ENCODE measurements around the gene MCMBP.

DNA sequence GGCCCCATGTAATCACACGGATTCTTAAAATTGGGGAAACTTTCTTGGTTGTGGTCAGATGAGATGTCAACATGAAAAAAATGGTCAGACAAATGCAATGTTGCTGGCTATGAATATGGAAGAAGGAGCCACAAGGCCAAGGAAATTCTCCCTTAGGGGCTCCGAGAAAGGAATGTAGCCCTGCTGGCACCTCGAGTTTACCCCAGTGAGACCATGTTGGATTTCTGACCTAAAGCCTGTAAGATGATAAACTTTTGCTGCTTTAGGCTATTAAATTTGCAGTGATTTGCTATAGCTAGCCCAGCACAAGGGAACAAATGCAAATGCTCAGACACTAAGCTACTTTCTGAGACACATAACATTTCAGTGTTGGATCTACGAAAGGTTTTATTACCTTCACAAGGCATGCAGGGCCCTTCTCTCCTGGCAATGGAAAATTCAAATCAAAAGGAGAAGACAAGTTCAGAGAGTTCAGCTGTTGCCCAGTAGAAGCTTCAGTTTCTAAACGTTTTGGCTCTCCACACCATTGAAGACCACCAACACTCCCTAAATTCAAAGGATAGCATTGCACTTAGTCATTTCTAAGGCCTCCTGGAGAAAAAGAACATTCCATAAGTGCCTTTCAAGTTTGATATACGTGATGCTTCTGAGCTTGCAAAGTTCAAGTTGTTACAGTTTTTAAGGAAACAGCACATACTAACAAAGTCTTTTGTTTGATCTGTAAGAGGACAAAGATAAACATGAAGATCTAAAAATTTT, 23.4 kb downstream of the MCMBP start:
- TF ChIP-seq CTCF (IDR thresholded peaks at IDR 0.05 in 8 of 11, conservative IDR thresholded peaks at IDR 0.05 in 3 of 11) (no peak), POLR2AphosphoS5 (IDR thresholded peaks at IDR 0.05) (no peak), POLR2A (IDR thresholded peaks at IDR 0.05) (no peak)

Measured in spleen (tissue), 7 donors.